Lung microvascular endothelial cell (primary cell): ENCODE results near the gene FBXO15. TPM values are rescaled to one million over a fixed set of nuclear protein-coding genes. Genes with fewer than 3 reads are reported as not detected.

Experiments used
- DNase-seq, 2 donors: peaks; one replicate each; pipeline versions ENCODE4 v3.0.0 to v3.0.0-alpha.2; 2010; ENCODE audit warnings: low read depth in 2 of 2
- total RNA-seq: library from RNA; depleted of rRNA; stranded (reverse); fragments of >200 nt; gene quantifications from 2 replicates; pipeline ENCODE4 v1.2.1, GENCODE V29; 2014

FBXO15 gene
- total RNA-seq, 1 donor from 2014 or later = 0.20 TPM

GRCh38 chr18:74113711-74114110, 33.9 kb downstream of the FBXO15 start:
- no peak for DNase-seq

- DNase-seq = no peak
Observed at GRCh38 chr18:74110976-74111375, 36.7 kb downstream of the FBXO15 start.

- DNase-seq = no peak
Observed at GRCh38 chr18:74110149-74110548, 37.5 kb downstream of the FBXO15 start.

- DNase-seq = no peak
Observed at GRCh38 chr18:74108460-74108859, 39.2 kb downstream of the FBXO15 start.

GRCh38 chr18:74097803-74098202, 49.8 kb downstream of the FBXO15 start:
- DNase-seq = no peak

- DNase-seq = no peak
Observed at GRCh38 chr18:74092922-74093321, 54.7 kb downstream of the FBXO15 start.

GRCh38 chr18:74084184-74084855, 63.3 kb downstream of the FBXO15 start:
- no peak for DNase-seq

- no peak for DNase-seq
Observed at GRCh38 chr18:74083557-74083952, 64.1 kb downstream of the FBXO15 start.

- no peak for DNase-seq
Observed at GRCh38 chr18:74082742-74083556, 64.7 kb downstream of the FBXO15 start.

GRCh38 chr18:74081966-74082741, 65.5 kb downstream of the FBXO15 start:
- peak; percentile 43 for DNase-seq

GRCh38 chr18:74078257-74078656, 69.4 kb downstream of the FBXO15 start:
- no peak for DNase-seq

GRCh38 chr18:74074668-74075564, 72.7 kb downstream of the FBXO15 start:
- no peak for DNase-seq

GRCh38 chr18:74073957-74074667, 73.5 kb downstream of the FBXO15 start:
- no peak for DNase-seq

GRCh38 chr18:74069178-74070050, 78.2 kb downstream of the FBXO15 start:
- no peak for DNase-seq

GRCh38 chr18:74068296-74068695, 79.3 kb downstream of the FBXO15 start:
- no peak for DNase-seq

- DNase-seq = no peak
Observed at GRCh38 chr18:74066018-74066417, 81.6 kb downstream of the FBXO15 start.

GRCh38 chr18:74065366-74065765, 82.3 kb downstream of the FBXO15 start:
- DNase-seq = no peak

GRCh38 chr18:74064510-74064909, 83.1 kb downstream of the FBXO15 start:
- peak; percentile 1 to 40 for DNase-seq

- no peak for DNase-seq
Observed at GRCh38 chr18:74063557-74063956, 84.1 kb downstream of the FBXO15 start.

GRCh38 chr18:74063023-74063422, 84.6 kb downstream of the FBXO15 start:
- no peak for DNase-seq
